IPS-15b (cell line): ENCODE measurements around the gene D2HGDH.
"Not testable (repeated sequence)": the region's sequence is repeated elsewhere in the genome, so short reads cannot be mapped to it uniquely, and the experiment has no call there.

ENCODE experiments used
- H3K27me3 ChIP-seq: one replicate; pipeline ENCODE4 v1.6.1; 2013; ENCODE audit warnings: low read length; ENCODE audit not compliant: control insufficient read depth, insufficient read depth
- H3K36me3 ChIP-seq: one replicate; pipeline ENCODE4 v1.6.1; 2013; ENCODE audit warnings: low read length; ENCODE audit not compliant: control insufficient read depth, insufficient read depth
- H3K4me1 ChIP-seq: one replicate; pipeline ENCODE4 v1.6.1; 2013; ENCODE audit warnings: mild to moderate bottlenecking, low read length; ENCODE audit not compliant: control insufficient read depth, insufficient read depth
- H3K4me3 ChIP-seq: one replicate; pipeline ENCODE4 v1.5.1; 2013; ENCODE audit warnings: low read depth, low read length
- H3K9ac ChIP-seq: one replicate; pipeline ENCODE4 v1.6.1; 2013; ENCODE audit warnings: low read depth, mild to moderate bottlenecking, low read length
- H3K9me3 ChIP-seq: one replicate; pipeline ENCODE4 v1.6.1; 2013; ENCODE audit warnings: mild to moderate bottlenecking, low read length; ENCODE audit not compliant: control insufficient read depth, insufficient read depth

Gene D2HGDH

GRCh38 chr2:241741016-241741415 is 6.6 kb downstream of the D2HGDH start:
- Histone ChIP-seq H3K4me3 (no peak overlapping the region), H3K36me3 (peaks cover 5% of the 10 kb centered on the region), H3K4me1 (no peaks in the 10 kb centered on the region), H3K9me3 (no peaks in the 10 kb centered on the region), H3K9ac (no peak overlapping the region), H3K27me3 (no peaks in the 10 kb centered on the region)

DNA sequence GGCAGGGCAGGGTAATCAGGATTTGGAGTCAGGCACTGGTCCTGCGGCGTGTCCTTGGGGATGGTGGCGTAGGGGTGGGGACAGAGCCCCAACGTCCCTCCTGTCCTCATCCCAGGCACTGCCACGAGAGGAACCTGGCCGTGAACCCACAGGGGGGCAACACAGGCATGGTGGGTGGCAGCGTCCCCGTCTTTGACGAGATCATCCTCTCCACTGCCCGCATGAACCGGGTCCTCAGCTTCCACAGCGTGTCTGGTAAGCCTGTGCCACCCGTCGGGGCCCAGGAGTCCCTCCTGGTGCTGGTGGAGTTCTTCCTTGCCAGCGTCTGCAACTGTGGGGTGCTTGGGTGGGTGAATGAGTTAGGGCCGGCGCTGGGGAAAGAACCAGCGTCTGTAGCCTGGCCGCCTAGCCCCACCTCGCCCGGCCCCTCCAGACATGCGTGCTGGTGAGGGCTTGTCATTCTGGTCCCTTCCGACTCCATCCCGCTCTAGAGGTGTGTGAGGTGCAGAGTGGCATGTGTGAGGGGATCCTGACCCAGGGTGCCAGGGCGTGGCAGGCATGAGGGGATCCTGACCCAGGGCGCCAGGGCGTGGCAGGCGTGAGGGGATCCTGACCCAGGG is 8.0 kb downstream of the D2HGDH start:
- Histone ChIP-seq H3K36me3 (peaks cover 5% of the 10 kb centered on the region), H3K4me3 (no peak overlapping the region), H3K9ac (no peak overlapping the region), H3K4me1 (no peaks in the 10 kb centered on the region), H3K9me3 (no peaks in the 10 kb centered on the region), H3K27me3 (no peaks in the 10 kb centered on the region)

- H3K9ac ChIP-seq, H3K36me3 ChIP-seq, H3K27me3 ChIP-seq, H3K9me3 ChIP-seq, H3K4me3 ChIP-seq, H3K4me1 ChIP-seq: not testable (repeated sequence)
Observed at GRCh38 chr2:241743008-241743407, 8.6 kb downstream of the D2HGDH start.

GRCh38 chr2:241743620-241744019 is 9.2 kb downstream of the D2HGDH start:
- peaks cover 5% of the 10 kb centered on the region for H3K36me3 ChIP-seq
- no peaks in the 10 kb centered on the region for H3K4me1 ChIP-seq
- H3K9ac ChIP-seq = no peak overlapping the region
- H3K9me3 ChIP-seq = no peaks in the 10 kb centered on the region
- H3K4me3 ChIP-seq = no peak overlapping the region
- no peaks in the 10 kb centered on the region for H3K27me3 ChIP-seq

DNA sequence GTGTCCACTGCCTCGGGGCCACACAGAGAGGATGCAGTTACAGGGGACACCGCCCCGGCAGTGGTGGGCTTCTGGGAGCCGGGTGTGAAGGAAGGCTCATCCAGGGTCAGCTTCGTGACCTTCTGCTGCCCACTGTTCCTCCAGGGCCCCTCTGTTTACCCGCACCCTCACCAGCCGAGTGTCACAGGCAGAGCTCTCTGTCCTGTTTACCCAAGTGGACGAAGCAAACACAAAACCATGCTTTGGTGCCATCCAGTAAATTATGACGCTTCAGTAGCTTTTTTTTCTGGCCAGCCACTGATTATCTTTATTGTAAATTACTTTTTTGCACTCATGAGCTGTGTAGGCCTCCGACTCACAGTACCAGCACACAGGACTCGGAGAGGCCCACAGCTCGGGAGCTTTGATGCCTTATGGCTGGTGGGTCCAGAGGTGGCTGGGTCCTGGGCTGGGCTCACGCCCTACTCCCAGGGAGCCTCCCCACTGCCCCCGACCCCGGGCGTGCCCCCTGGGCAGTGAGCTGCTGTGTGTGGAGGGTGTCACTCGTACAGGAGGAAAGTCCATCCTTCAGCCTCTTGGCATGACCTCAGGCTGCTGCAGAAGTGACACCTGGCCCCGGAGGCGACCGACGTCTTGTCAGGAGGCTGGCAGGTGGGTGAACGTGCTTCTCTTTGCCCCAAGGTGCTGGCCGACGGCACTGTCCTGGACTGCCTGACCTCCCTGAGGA is 9.8 kb downstream of the D2HGDH start:
- Histone ChIP-seq H3K4me1 (no peaks in the 10 kb centered on the region), H3K27me3 (no peaks in the 10 kb centered on the region), H3K9me3 (no peaks in the 10 kb centered on the region), H3K4me3 (no peak overlapping the region), H3K9ac (no peak overlapping the region), H3K36me3 (peaks cover 7% of the 10 kb centered on the region)

DNA sequence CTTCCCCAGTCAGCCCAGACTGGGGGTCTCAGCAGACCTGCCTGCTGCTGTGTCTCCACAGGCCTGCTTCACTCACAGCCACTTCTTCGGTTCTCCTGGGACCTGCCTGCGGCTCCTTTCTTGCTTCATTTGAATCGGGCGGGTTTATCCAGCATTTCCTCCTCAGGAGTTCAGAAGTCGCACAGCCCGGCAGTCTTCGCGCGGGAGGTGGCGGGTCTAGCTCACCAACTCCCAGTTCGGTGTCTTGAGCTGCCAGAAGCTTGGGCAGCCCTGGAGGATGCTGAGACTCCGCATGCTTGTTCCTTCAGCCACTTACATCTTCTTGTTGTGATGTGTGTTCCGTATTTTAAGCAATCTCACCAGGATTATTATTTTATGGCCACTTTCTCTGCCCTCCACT is 10.8 kb downstream of the D2HGDH start:
- no peaks in the 10 kb centered on the region for H3K27me3 ChIP-seq
- H3K9me3 ChIP-seq = no peaks in the 10 kb centered on the region
- no peak overlapping the region for H3K9ac ChIP-seq
- H3K4me1 ChIP-seq = no peaks in the 10 kb centered on the region
- peaks cover 13% of the 10 kb centered on the region for H3K36me3 ChIP-seq
- H3K4me3 ChIP-seq = no peak overlapping the region

DNA sequence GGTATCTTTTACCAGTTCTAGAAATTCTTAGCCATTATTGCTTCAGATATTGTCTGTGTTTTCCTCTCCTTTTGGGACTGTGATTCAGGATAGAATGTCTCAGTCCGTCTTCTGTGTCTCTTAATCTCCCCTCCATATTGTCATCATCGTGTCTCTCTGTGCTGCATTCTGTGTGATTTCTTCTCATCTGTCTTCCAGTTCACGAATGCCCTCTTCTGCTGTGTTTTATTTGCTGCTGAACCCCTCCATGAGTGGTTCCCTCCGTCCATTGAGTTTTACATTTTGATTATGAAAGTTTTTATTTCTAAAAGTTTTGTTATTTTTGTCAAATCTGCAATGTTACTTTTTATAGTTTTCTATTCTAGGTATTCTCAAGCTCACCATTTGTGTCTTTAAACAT is 11.7 kb downstream of the D2HGDH start:
- H3K9me3 ChIP-seq = no peaks in the 10 kb centered on the region
- H3K4me3 ChIP-seq = no peak overlapping the region
- H3K27me3 ChIP-seq = no peaks in the 10 kb centered on the region
- no peak overlapping the region for H3K9ac ChIP-seq
- peaks cover 12% of the 10 kb centered on the region for H3K36me3 ChIP-seq
- H3K4me1 ChIP-seq = no peaks in the 10 kb centered on the region

DNA sequence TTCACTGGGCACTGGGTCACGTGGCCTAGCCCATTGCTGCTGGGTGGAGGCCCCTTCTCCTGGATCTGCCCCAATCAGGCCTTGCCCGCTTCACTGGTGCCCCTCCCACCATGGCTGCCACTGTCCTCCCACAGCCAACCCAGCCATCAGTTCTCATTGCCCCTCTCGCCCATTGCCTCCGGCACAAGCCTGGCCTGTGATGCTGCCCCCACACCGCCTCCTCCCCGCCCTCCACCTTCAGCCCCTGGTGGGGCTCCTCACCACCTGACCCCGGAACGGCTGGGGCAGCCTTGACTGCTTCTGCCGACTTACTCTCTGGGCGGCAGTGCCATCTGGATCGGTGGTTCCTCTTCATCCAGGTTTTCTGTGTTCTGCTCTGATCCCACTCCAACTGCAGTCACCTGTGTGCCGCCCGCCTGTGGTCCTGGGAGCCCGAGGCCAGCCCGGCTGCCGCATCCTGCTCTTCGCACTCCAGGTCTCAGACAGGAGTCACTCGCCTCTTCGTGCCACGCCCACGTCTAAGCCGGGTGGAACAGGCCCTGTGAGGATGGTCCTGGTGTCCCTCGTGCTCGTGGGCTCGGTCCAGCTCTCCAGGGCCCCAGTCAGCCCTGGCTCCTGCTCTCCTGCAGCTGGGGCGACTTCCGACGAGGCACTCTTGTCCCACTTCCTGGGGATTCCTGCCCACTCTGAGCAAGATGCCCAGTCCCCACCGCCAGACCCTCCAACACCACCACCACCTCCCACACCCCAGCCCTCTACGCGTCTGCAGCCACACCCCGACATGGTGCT is 14.2 kb downstream of the D2HGDH start:
- H3K4me3 ChIP-seq = no peak overlapping the region
- H3K36me3 ChIP-seq = peaks cover 13% of the 10 kb centered on the region
- no peaks in the 10 kb centered on the region for H3K9me3 ChIP-seq
- H3K27me3 ChIP-seq = no peaks in the 10 kb centered on the region
- H3K9ac ChIP-seq = no peak overlapping the region
- no peaks in the 10 kb centered on the region for H3K4me1 ChIP-seq

DNA sequence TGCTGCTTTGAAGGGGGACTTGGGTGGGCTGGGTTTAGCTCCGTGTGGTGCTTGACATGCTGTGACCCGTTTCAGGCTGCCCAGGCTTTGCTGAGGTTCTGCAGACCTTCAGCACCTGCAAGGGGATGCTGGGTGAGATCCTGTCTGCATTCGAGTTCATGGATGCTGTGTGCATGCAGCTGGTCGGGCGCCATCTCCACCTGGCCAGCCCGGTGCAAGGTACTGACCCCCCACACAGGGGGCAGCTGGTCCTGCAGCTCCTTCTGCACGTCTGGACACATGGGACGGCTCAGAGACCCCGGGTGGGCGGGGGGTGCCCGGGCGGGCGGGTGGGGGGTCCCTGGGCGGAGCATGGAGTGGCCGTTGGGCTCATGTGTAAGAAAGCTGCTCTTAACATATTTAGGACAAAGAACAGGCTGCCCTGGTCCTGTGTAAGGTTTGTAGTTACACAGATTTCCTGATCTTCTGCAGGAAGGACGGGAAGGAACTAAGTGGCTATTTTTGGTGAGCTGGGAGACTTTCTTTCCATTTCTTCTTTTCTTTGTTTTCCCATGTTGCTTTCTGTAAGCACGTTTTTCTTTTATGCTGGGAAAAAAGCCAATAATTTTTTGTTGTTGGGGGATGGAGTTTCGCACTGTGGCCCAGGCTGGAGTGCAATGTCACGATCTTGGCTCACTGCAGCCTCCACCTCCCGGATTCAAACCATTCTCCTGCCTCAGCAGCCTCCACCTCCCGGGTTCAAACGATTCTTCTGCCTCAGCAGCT is 15.8 kb downstream of the D2HGDH start:
- H3K36me3 ChIP-seq = peaks cover 13% of the 10 kb centered on the region
- no peak overlapping the region for H3K4me3 ChIP-seq
- H3K9ac ChIP-seq = no peak overlapping the region
- no peaks in the 10 kb centered on the region for H3K9me3 ChIP-seq
- no peaks in the 10 kb centered on the region for H3K27me3 ChIP-seq
- no peaks in the 10 kb centered on the region for H3K4me1 ChIP-seq

DNA sequence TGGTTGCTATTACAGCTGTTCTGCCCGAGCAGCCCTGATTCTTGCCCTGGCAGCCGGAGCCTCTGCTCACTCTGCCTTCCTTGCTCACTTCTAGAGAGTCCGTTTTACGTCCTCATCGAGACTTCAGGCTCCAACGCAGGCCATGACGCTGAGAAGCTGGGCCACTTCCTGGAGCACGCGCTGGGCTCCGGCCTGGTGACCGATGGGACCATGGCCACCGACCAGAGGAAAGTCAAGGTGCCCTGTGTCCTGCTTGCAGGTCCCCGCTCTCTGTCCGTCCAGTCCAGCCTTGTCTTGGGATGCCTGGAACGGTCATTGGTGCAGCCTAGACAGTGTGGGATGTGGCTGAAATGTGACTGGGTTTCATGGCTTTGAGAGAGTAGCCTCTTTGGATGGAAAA is 16.7 kb downstream of the D2HGDH start:
- H3K9ac ChIP-seq = no peak overlapping the region
- H3K36me3 ChIP-seq = peaks cover 21% of the 10 kb centered on the region
- no peaks in the 10 kb centered on the region for H3K27me3 ChIP-seq
- H3K4me3 ChIP-seq = no peak overlapping the region
- H3K9me3 ChIP-seq = no peaks in the 10 kb centered on the region
- H3K4me1 ChIP-seq = no peaks in the 10 kb centered on the region

- no peak overlapping the region for H3K9ac ChIP-seq
- no peaks in the 10 kb centered on the region for H3K27me3 ChIP-seq
- H3K36me3 ChIP-seq = peaks cover 21% of the 10 kb centered on the region
- H3K9me3 ChIP-seq = no peaks in the 10 kb centered on the region
- no peak overlapping the region for H3K4me3 ChIP-seq
- no peaks in the 10 kb centered on the region for H3K4me1 ChIP-seq
Observed at GRCh38 chr2:241751776-241752175, 17.3 kb downstream of the D2HGDH start.
